Hematopoietic multipotent progenitor cell treated with erythropoietin and hydrocortisone succinate and interleukin-3 and kit ligand, for 4 days (in vitro differentiated cells): ENCODE measurements around the gene FIBCD1.
A peak's percentile ranks its signal among the peaks of the same experiment; 100 is the strongest.

Experiments used
- DNase-seq: peaks from one replicate; pipeline ENCODE4 v3.0.0-alpha.2; 2015

FIBCD1 gene, protein sequence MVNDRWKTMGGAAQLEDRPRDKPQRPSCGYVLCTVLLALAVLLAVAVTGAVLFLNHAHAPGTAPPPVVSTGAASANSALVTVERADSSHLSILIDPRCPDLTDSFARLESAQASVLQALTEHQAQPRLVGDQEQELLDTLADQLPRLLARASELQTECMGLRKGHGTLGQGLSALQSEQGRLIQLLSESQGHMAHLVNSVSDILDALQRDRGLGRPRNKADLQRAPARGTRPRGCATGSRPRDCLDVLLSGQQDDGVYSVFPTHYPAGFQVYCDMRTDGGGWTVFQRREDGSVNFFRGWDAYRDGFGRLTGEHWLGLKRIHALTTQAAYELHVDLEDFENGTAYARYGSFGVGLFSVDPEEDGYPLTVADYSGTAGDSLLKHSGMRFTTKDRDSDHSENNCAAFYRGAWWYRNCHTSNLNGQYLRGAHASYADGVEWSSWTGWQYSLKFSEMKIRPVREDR

DNA sequence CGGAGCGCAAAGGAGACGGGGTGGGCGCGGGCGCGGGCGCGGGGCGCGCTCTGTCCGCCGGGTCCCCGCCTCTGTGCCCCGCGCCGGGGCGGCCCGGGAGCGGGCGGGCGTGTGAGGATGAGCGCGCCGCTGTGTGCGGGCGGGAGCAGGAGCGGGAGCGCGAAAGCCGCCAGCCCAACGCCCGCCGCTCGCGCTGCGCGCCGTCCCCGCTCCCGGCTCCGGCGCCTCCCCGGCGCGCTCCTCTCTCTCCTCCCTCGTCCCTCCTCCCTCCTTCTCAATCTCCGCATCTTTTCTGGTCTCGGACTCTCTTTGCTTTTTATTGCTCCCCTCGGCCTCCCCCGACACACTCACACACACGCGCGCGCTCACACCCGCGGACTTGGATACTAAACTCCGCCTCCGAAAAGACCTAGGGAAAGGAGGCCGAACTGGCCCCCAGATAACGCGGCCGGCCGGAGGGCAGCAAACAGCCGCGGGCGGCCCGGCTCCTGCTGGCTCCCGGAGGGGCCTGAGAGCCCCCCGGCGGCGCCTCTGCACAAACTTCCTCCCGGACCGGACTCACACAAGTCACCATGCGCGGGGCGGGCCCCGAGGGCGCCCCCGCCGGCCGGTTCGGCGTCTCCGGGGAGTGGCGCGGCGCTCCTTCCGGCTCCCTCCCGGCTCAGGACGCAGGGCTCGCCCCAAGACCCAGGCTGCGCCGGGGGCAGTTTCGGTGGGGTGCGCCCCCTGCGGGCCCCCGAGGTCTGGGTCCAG lies at the start of gene FIBCD1:
Gene FIBCD1, minus strand, starts transcription at position 596 of the 753 bp plus-strand sequence. CDS start 640 bp downstream, outside the sequence.
- peak; percentile 68 for DNase-seq

DNA sequence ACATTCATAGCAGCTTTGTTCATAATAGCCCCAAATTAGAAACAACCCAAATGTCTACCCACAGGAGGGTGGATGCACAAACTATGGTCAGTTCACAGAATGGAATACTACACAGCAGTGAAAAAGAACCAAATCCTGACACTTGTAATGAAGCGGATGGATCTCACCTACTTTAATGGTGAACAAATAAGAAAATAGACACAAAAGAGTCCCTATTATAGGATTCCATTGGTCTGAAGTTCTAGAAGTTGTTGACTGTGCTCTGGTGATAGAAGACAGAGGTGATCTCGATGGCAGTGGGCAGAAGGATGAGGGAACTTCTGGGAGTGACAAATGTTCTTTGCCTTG lies 49.3 kb upstream of the FIBCD1 start:
- no peak for DNase-seq

GRCh38 chr9:130987738-130988399 lies 48.8 kb upstream of the FIBCD1 start:
- no peak for DNase-seq

DNA sequence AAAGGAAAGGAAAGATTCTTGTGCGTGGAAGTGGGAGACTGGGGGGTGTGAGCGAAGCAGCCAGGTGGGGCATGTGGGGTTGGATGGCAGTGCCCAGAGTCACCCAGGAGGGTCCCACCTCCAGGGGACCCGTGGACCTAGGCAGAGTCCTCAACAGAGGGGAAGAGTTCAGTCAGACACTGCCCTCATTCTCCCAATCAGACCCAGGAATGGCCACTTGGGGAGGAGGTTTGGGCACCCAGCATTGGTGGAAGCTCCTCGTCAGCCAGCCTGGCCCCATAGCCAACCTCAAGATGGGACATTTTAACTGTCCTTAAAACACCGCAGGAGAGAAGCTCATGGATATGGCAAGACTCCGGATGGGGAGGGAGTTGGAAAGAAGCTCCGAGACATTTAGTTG lies 48.0 kb upstream of the FIBCD1 start:
- DNase-seq, result no peak

DNA sequence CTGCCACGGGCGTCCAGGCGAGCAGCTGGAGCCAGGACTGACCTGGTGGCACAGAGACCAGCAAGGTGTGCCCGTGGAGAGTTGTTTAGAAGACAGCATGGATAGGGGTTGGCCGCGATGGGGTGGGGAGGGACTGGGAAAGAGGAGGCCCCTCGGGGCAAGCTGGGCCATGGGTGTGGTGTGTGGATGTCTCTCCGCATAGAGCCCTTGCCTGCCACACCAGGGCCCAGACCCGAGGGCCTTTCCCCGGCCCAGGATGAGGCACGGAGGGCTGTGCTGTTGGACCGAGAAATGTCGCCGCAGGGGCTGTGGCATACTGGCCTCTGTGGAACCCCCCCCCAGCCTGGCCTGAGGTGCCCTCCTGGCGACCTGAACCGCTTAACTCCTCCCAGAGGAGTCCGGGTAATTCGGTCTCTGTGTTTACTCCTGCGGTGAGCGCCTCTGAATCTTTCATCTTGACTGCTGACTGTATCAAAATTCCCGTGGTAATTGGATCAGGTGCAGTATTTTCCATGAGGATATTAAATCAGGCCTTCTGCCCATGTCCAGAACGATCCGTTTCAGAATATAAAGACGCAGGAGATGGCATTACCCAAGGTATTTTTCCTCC lies 47.4 kb upstream of the FIBCD1 start:
- DNase-seq, result no peak

DNA sequence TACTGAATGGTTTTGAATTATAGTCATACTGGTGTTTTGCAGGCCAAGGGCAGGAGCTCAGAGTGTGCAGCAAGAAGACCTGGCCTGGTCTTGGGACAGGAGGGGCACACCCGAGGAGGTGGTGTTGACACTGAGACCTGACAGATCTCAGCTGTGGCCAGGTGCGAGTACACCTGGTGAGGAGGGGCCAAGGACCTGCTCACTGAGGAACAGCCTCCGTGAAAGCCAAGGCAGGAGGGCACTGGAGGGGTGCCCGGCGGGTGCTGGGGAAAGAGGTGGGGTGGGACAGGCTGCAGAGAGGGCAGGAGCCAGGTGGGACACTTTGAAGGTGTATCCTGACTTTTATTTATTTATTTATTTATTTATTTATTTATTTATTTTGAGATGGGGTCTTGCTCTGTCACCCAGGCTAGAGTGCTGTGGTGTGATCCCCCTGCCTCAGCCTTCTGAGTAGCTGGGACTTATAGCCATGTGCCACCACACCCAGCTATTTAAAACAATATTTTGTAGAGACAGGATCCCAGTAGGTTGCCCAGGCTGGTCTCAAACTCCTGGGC lies 46.6 kb upstream of the FIBCD1 start:
- no peak for DNase-seq

GRCh38 chr9:130985029-130985428 lies 46.0 kb upstream of the FIBCD1 start:
- DNase-seq, result no peak

DNA sequence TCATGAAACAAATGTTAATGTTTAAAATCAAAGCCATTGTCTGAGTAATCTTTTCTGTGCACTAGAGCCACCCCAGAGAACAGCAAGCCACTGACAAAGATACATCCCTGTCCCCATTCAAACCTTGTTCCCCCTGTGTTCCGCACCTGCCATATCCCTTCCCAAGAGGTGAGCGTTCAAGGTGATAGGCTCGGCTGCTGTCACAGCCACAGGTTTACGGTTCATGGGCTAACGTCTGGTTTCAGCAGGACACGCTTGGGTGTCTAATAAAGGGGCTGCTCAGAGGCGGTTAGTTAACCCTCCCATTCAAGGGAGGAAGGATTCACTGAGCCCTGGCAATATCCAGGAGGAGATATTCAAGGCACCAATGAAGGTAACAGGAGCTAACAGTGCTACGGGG lies 45.5 kb upstream of the FIBCD1 start:
- DNase-seq, result no peak

DNA sequence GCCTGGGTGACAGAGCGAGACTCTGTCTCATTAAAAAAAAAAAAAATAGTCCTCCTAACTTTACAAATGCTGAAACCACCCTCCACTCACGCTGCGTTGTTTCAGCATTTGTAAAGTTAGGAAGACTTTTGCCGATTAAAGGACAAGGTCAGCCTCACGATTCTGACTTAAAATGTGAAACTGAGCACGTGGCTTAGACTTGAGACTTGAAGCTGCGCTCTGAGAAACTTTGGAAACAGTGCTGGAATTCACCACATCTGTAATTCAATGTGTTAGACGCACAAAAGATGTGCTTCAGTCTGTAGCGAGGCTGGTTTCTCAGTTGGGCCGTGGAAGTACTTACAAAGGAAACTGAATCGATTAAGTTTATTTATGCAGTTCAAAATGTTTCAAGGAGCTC lies 44.9 kb upstream of the FIBCD1 start:
- no peak for DNase-seq

- DNase-seq, result no peak
These were observed 44.3 kb upstream of the FIBCD1 start for GRCh38 chr9:130983359-130983670.

DNA sequence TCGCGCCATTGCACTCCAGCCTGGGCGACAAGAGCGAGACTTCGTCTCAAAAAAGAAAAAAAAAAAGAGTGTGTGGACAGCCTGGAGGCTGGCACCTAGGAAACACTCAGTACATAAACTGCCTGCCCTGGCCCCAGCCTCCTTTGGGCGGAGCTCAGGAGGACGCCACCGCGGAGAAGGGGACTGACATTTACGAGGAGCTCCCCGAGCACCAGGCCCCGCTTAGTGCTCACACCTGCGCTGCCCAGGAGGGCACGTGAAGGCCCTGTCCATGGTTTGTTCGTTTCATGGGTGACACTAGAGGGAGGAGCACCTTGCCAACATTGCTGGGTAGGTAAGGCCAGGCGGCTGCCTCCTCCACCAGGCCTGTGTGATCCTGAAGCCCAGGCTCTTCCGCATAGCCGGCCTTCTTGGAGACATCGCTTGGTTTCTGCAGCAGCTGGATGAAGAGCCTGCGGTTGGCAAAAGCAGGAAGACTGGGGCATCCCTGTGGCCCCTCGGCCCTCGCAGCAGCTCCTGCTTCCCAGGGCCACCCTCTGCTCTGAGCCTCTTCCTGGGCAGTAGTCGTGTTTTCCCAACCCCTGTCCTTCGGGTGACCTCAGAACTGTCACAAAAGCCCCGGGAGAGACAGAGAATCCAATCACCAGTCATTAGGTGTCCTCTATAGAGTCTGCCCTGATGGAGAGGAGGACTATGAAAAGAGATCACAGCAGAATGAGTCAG lies 43.8 kb upstream of the FIBCD1 start:
- DNase-seq, result no peak

GRCh38 chr9:130981756-130982137 lies 42.7 kb upstream of the FIBCD1 start:
- no peak for DNase-seq

- peak; percentile 80 for DNase-seq
These were observed 42.1 kb upstream of the FIBCD1 start for GRCh38 chr9:130981002-130981755.

DNA sequence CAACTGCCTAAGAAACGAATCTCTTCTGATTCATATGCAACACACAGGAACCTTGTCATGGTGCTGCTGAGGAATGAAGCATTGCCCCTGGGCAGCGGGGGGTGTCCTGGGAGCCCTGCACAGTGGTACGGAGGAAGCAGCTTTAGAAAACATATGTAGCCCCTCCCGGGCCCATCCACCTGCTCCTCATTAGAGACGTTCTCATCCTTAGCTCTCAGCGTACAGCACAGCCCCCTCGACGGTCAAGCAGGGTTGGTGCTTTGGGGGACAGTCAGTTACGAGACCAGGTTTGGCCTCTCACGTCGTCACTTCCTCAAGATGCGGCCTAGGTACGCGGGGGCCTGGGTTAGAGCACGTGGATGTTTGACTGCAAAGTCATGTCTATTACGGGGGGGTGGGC lies 41.5 kb upstream of the FIBCD1 start:
- no peak for DNase-seq

- DNase-seq, result no peak
These were observed 40.7 kb upstream of the FIBCD1 start for GRCh38 chr9:130979591-130980385.

DNA sequence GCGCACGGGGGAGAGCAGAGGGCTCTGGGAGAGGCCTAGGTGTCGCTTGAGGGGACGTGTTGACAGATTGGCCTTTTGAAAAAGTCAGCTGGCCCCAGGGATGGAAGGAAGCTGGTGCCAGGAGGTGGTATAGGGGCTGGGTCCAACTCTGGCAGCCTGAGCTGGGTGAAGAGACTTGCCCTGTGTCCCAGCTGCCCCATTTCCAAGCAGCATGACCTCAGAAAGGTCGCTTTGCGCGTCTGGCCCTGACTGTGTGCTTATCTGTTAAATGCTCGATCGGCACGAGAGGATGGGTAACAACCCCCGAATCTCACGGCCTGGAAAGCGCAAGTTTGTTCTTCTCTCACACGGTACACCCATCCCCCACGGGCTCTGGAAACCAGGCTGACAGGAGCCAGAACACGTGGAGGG lies 38.8 kb upstream of the FIBCD1 start:
- no peak for DNase-seq

GRCh38 chr9:130975932-130976841 lies 37.1 kb upstream of the FIBCD1 start:
- DNase-seq, result no peak

DNA sequence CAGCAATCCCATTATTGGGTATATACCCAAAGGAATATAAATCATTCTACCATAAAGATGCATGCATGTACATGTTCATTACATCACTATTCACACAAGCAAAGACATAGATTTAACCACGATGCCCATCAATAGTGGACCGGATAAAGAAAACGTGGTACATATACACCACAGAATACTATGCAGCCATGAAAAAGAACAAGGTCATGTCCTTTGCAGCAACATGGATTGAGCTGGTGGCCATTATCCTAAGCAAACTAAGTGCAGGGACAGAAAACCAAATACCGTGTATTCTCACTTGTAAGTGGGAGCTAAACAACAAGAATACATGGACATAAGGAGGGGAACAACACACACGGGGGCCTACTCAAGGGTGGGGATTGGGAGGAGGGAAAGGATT lies 36.1 kb upstream of the FIBCD1 start:
- no peak for DNase-seq

GRCh38 chr9:130974697-130975096 lies 35.6 kb upstream of the FIBCD1 start:
- no peak for DNase-seq
